Tibial nerve (tissue), 4 donors: Measurements from ENCODE around the gene RBKS. TPM values are rescaled to one million over a fixed set of nuclear protein-coding genes. Genes with fewer than 3 reads are reported as not detected.

Experiments used
- DNase-seq, 2 donors: peaks; one replicate each; pipeline ENCODE4 v3.0.0-alpha.2; 2019; ENCODE audit warnings: low spot score in 2 of 2
- H3K27ac ChIP-seq, 4 donors: fragments of 200-600 bp; sonication (generic) in 3 of 4; one replicate each; pipeline ENCODE4 v1.5.1; 2017 to 2019; ENCODE audit warnings: mild to moderate bottlenecking in 1 of 4
- H3K27me3 ChIP-seq, 2 donors: fragments of 200-600 bp; sonication (generic) in 1 of 2; one replicate each; pipeline versions ENCODE4 v1.5.1 to v1.6.0; 2017 to 2019
- H3K36me3 ChIP-seq, 3 donors: fragments of 200-600 bp; sonication (generic); one replicate each; pipeline ENCODE4 v1.5.1; 2018 to 2019
- H3K4me1 ChIP-seq, 4 donors: fragments of 200-600 bp; sonication (generic) in 3 of 4; one replicate each; pipeline ENCODE4 v1.5.1; 2017 to 2019
- H3K4me3 ChIP-seq, 4 donors: fragments of 200-600 bp; sonication (generic) in 3 of 4; one replicate each; pipeline ENCODE4 v1.5.1; 2017 to 2019; ENCODE audit warnings: mild to moderate bottlenecking in 1 of 4, moderate library complexity in 1 of 4
- H3K9me3 ChIP-seq, 4 donors: fragments of 200-600 bp; sonication (generic) in 3 of 4; one replicate each; pipeline ENCODE4 v1.5.1; 2017 to 2019
- EP300 ChIP-seq, 2 donors: sonication (generic); formaldehyde crosslinking; IDR thresholded peaks; one replicate each; pipeline ENCODE4 v1.6.1; 2017; ENCODE audit warnings: antibody characterized with exemption in 2 of 2, mild to moderate bottlenecking in 1 of 2
- POLR2A ChIP-seq, 2 donors: fragments of 450-650 bp; IDR thresholded peaks; one replicate each; pipeline ENCODE4 v1.6.1; 2017; ENCODE audit warnings: antibody characterized with exemption in 2 of 2, mild to moderate bottlenecking in 2 of 2, moderate library complexity in 2 of 2
- WGBS, 2 donors: methylation state at CpG; one replicate each; pipeline ENCODE4 v1.1.5; 2018; 5-methylcytosine and 5-hydroxymethylcytosine counted together
- total RNA-seq, 4 donors: library from RNA; depleted of rRNA; stranded (reverse); fragments of >200 nt; gene quantifications; one replicate each; pipeline ENCODE4 v1.1.0, GENCODE V29; 2016
- TF ChIP-seq, protein P1 (sequence below), 5 experiments: fragments of 200-600 bp in 3 of 5; fragments of 450-650 bp in 2 of 5; sonication (generic) in 3 of 5; IDR thresholded peaks; one replicate each; pipeline ENCODE4 v1.5.1; 2016 to 2019; ENCODE audit warnings: antibody characterized with exemption in 5 of 5, mild to moderate bottlenecking in 3 of 5, moderate library complexity in 2 of 5

Gene RBKS
- total RNA-seq, 4 donors from 2014 or later: 1.2 to 8.1 (median 4.4) TPM

DNA sequence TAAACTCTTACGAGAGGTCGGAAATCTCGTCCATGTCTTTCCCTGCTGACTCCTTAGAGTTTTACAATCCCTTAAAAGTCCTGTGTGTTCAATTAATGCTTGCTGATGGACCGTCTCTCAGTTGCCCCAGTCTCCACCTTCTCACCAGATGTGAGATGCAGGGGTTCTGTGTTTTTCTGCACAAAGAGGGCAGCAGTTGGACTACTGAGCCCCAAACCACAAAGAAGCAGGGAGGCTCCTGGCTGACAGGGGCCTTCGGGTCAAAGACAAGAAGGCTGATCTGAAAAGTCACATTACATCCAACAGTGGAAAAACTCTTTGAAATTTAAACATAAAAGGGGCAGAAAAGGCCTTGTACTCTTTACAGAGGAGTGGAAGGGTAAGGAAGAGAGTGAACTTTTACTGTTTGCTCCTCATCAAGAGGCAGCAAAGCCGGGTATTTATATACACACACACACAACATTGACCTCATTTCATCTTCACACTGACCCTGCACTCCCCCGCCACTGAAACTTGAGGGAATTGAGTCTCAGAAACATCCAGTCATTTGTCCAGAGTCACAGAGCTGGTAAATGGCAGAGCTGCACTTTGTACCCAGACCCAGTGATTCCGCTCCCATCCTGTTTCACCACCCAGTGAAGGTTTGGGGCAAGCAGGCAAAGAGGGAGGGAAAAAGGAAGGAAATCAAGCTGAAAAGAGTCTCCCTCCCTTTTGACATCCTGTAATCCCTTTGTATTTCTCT, 94.9 kb downstream of the RBKS start:
- no peak for TF ChIP-seq EP300 (IDR thresholded peaks at IDR 0.05)
- TF ChIP-seq, protein P1, sequence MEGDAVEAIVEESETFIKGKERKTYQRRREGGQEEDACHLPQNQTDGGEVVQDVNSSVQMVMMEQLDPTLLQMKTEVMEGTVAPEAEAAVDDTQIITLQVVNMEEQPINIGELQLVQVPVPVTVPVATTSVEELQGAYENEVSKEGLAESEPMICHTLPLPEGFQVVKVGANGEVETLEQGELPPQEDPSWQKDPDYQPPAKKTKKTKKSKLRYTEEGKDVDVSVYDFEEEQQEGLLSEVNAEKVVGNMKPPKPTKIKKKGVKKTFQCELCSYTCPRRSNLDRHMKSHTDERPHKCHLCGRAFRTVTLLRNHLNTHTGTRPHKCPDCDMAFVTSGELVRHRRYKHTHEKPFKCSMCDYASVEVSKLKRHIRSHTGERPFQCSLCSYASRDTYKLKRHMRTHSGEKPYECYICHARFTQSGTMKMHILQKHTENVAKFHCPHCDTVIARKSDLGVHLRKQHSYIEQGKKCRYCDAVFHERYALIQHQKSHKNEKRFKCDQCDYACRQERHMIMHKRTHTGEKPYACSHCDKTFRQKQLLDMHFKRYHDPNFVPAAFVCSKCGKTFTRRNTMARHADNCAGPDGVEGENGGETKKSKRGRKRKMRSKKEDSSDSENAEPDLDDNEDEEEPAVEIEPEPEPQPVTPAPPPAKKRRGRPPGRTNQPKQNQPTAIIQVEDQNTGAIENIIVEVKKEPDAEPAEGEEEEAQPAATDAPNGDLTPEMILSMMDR (IDR thresholded peaks at IDR 0.05): no peak
- TF ChIP-seq POLR2A (IDR thresholded peaks at IDR 0.05): no peak
- DNase-seq: no peak
- no peak overlapping the region for H3K4me3 ChIP-seq
- H3K27ac ChIP-seq: peak overlapping the region in 2 of 4 donors; percentile 61 to 77
- 76 to 80% methylated on average over 8 of the region's 8 CpGs for WGBS, 2 donors
- H3K36me3 ChIP-seq: peaks cover 0 to under 1% (median 0%) of the 10 kb centered on the region in 3 donors
- H3K4me1 ChIP-seq: peaks cover 0 to 44% (median 11%) of the 10 kb centered on the region in 4 donors
- H3K27me3 ChIP-seq: no peaks in the 10 kb centered on the region
- no peaks in the 10 kb centered on the region for H3K9me3 ChIP-seq

DNA sequence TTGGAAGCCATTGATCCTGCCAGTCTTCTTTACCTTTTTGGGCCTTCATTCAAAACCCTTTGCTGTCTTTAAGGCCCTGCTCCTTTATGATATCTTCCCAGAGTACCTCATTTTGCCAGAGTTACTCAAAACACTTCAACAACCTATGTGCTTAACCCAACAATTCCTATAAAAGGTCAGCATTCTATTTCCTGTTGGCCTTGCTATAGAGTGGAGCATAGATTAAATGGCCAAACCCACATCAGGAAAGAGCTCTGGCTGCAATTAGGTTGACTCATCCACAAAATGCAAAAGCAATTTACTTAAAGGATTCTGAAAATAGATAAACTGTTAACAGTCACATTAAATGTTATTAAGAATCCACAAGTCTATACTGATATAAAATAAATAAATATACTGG, 97.4 kb downstream of the RBKS start:
- Histone ChIP-seq H3K27ac (no peak overlapping the region), H3K9me3 (no peaks in the 10 kb centered on the region), H3K4me1 (peaks cover 0 to 22% (median 2%) of the 10 kb centered on the region in 4 donors), H3K4me3 (no peak overlapping the region), H3K36me3 (peaks cover 0 to 3% (median 0%) of the 10 kb centered on the region in 3 donors), H3K27me3 (no peaks in the 10 kb centered on the region)
- DNase-seq: no peak
- TF ChIP-seq EP300 (IDR thresholded peaks at IDR 0.05) (no peak), POLR2A (IDR thresholded peaks at IDR 0.05) (no peak)
- TF ChIP-seq, protein P1 (IDR thresholded peaks at IDR 0.05): no peak

DNA sequence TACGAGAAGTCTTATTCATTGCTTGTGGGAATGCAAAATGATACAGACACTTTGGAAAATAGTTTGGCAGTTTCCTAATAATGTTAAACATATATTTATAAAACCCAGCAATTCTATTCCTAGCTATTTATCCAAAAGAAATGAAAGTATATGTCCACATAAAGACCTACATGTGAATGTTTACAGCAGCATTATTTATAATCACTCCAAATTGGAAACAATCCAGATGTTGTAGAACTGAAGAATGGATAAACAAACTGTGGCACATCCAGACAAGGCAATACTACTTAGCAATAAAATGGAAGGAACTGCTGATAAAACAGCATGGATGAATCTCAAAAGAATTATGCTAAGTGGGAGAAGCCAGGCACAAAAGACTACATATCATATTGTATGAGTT, 99.4 kb downstream of the RBKS start:
- H3K36me3 ChIP-seq: peaks cover 0 to 3% (median 0%) of the 10 kb centered on the region in 3 donors
- 96 to 100% methylated on average over 1 of the region's 1 CpG for WGBS, 2 donors

DNA sequence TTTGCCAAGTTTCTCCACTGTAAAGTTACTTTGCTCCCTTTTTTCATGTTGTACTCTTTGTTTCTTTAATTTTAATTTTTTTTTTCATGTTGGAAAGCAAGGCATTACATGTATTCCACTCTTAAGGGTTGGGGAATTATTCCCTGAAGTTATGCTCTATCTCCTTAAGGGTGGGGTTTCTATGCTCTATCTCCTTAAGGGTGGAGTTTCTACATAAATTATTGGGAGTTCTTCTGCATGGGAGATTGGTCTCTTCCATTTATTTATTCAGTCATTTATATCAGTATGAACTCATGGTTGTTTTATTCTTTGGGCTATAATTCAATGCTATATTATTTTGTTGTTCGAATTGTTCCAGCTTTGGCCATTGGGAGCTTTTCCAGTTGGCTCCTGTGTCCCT, 107.5 kb downstream of the RBKS start:
- WGBS, 2 donors: 79 to 91% methylated on average over 1 of the region's 1 CpG
- Histone ChIP-seq H3K27ac (peak overlapping the region in 1 of 4 donors; percentile 67), H3K4me1 (peaks cover 0 to 28% (median 10%) of the 10 kb centered on the region in 4 donors), H3K27me3 (no peaks in the 10 kb centered on the region), H3K36me3 (peaks cover 0 to 6% (median 0%) of the 10 kb centered on the region in 3 donors), H3K4me3 (no peak overlapping the region), H3K9me3 (no peaks in the 10 kb centered on the region)
- no peak for DNase-seq
- TF ChIP-seq EP300 (IDR thresholded peaks at IDR 0.05): no peak
- TF ChIP-seq POLR2A (IDR thresholded peaks at IDR 0.05): no peak
- TF ChIP-seq, protein P1 (IDR thresholded peaks at IDR 0.05): no peak

More for the DNA sequence above, 99.4 kb downstream of the RBKS start:
- Histone ChIP-seq H3K4me1 (peaks cover 0 to 7% (median 2%) of the 10 kb centered on the region in 4 donors), H3K27me3 (no peaks in the 10 kb centered on the region), H3K27ac (no peak overlapping the region), H3K4me3 (no peak overlapping the region), H3K9me3 (no peaks in the 10 kb centered on the region)
- no peak for DNase-seq
- TF ChIP-seq POLR2A (IDR thresholded peaks at IDR 0.05) (no peak), EP300 (IDR thresholded peaks at IDR 0.05) (no peak)
- TF ChIP-seq, protein P1 (IDR thresholded peaks at IDR 0.05): no peak

DNA sequence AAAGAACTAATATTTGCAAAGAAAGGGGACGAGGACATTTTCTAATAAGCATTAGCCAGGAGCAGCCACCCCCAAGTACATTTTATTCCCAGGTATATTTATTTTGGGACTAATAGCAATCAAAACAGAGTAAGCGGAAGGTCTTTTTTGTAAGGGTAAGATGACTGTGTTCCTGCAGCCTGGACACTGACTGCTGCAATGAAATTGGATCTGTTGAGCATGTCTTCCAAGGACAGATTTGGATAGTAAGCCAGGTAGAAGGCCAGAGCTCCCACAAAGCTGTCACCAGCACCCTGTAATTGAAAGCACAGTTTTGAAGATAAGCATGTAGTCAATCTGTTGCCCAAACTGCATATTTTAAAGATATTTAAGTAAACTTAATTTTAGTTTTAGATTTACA, 108.7 kb downstream of the RBKS start:
- 96% methylated on average over 2 of the region's 2 CpGs for WGBS, 2 donors
- TF ChIP-seq POLR2A (IDR thresholded peaks at IDR 0.05) (no peak), EP300 (IDR thresholded peaks at IDR 0.05) (no peak)
- TF ChIP-seq, protein P1 (IDR thresholded peaks at IDR 0.05): no peak
- H3K36me3 ChIP-seq: peaks cover 0 to 9% (median 0%) of the 10 kb centered on the region in 3 donors
- no peak for DNase-seq
- H3K4me1 ChIP-seq: peaks cover 0 to 31% (median 10%) of the 10 kb centered on the region in 4 donors
- H3K4me3 ChIP-seq: no peak overlapping the region
- peak overlapping the region in 2 of 4 donors; percentile 38 to 67 for H3K27ac ChIP-seq
- H3K27me3 ChIP-seq: no peaks in the 10 kb centered on the region
- H3K9me3 ChIP-seq: no peaks in the 10 kb centered on the region
